ENCODE results near the gene PKIG. TPM values are rescaled to one million over a fixed set of nuclear protein-coding genes. Genes with fewer than 3 reads are reported as not detected.
A peak's percentile ranks its signal among the peaks of the same experiment; 100 is the strongest.

Gene PKIG
- total RNA-seq, 1 experiment from 2014 or later, result 64.9 TPM

DNA sequence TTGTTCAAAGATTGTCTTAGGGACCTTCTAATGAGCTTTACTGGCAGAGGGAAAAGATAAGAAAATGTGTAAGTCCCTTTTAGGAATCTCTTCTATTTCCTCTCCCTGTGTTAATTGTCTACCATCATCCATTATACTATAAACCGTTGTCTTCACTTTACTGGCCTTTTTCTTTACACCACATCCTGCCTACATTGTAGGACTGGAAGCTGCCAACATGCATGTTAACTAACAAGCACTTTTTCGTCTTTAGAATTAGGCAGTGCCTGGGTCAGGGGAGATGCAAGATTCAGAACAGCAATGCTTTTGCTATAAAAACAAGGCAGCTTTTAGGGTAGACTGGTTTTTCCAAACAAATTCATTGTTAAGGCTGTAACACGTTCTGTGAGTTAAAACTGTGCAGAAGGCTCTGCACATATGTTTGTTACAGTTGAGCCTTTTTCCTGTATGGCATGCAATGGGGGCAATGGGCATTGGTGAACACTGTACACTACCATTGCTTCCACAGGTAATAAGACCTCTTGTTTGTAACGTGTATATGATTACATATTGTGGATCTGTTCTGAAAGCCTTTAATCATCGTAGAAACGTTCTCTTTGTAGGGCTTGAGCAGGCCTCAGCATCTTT lies 10.9 kb upstream of the PKIG start:
- Histone ChIP-seq H3K9me3 (ENCODE audit: low read depth, low read length, poor library complexity, severe bottlenecking) (no peaks in the 10 kb centered on the region), H3K4me1 (ENCODE audit: insufficient read depth, low read length, poor library complexity, severe bottlenecking) (peaks cover 31% of the 10 kb centered on the region), H3K27me3 (replicated peaks; ENCODE audit: insufficient read depth, low read depth, low read length, poor library complexity) (no peaks in the 10 kb centered on the region), H3K4me3 (ENCODE audit: low read depth, low read length, poor library complexity, severe bottlenecking) (no peak overlapping the region), H3K27ac (ENCODE audit: low read depth, low read length, poor library complexity, severe bottlenecking) (peak overlapping the region; percentile 19), H3K36me3 (ENCODE audit: insufficient read depth, low read length, poor library complexity, severe bottlenecking) (no peaks in the 10 kb centered on the region)
- intact Hi-C loops (cut with micrococcal nuclease; ENCODE audit: unreplicated experiment), result no loop called here
- no peak for DNase-seq (ENCODE audit: low spot score)
- CTCF ChIA-PET, result interaction anchor here (0.5 to 0.8 kb wide), 2 partner anchors 23 to 68 kb away, joined by 3 to 5 read pairs; no protein-coding TSS in a partner anchor
- POLR2A ChIA-PET (ENCODE audit: low non-redundant PET), result no interaction called here
- no peak for TF ChIP-seq EZH2 (IDR thresholded peaks at IDR 0.05; ENCODE audit: borderline replicate concordance, low read depth, low read length, poor library complexity, severe bottlenecking)
- TF ChIP-seq, protein P1, sequence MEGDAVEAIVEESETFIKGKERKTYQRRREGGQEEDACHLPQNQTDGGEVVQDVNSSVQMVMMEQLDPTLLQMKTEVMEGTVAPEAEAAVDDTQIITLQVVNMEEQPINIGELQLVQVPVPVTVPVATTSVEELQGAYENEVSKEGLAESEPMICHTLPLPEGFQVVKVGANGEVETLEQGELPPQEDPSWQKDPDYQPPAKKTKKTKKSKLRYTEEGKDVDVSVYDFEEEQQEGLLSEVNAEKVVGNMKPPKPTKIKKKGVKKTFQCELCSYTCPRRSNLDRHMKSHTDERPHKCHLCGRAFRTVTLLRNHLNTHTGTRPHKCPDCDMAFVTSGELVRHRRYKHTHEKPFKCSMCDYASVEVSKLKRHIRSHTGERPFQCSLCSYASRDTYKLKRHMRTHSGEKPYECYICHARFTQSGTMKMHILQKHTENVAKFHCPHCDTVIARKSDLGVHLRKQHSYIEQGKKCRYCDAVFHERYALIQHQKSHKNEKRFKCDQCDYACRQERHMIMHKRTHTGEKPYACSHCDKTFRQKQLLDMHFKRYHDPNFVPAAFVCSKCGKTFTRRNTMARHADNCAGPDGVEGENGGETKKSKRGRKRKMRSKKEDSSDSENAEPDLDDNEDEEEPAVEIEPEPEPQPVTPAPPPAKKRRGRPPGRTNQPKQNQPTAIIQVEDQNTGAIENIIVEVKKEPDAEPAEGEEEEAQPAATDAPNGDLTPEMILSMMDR (conservative IDR thresholded peaks at IDR 0.05; ENCODE audit: low read depth, low read length), result no peak
- no TSS peak for BruUV-seq (replicated peaks)

- TF ChIP-seq EZH2 (IDR thresholded peaks at IDR 0.05; ENCODE audit: borderline replicate concordance, low read depth, low read length, poor library complexity, severe bottlenecking), result no peak
- TF ChIP-seq, protein P1 (conservative IDR thresholded peaks at IDR 0.05; ENCODE audit: low read depth, low read length), result no peak
- no peak overlapping the region for H3K4me3 ChIP-seq (ENCODE audit: low read depth, low read length, poor library complexity, severe bottlenecking)
- H3K27me3 ChIP-seq (replicated peaks; ENCODE audit: insufficient read depth, low read depth, low read length, poor library complexity), result no peaks in the 10 kb centered on the region
- no TSS peak for BruUV-seq (replicated peaks)
- POLR2A ChIA-PET (ENCODE audit: low non-redundant PET), result interaction anchor here (1.0 kb wide), 1 partner anchor 30 kb away, joined by 6 read pairs; no protein-coding TSS in a partner anchor
- intact Hi-C loops (cut with micrococcal nuclease; ENCODE audit: unreplicated experiment), result no loop called here
- H3K9me3 ChIP-seq (ENCODE audit: low read depth, low read length, poor library complexity, severe bottlenecking), result no peaks in the 10 kb centered on the region
- peak; percentile 23 for DNase-seq (ENCODE audit: low spot score)
- H3K36me3 ChIP-seq (ENCODE audit: insufficient read depth, low read length, poor library complexity, severe bottlenecking), result no peaks in the 10 kb centered on the region
- CTCF ChIA-PET, result no interaction called here
- peaks cover 35% of the 10 kb centered on the region for H3K4me1 ChIP-seq (ENCODE audit: insufficient read depth, low read length, poor library complexity, severe bottlenecking)
- H3K27ac ChIP-seq (ENCODE audit: low read depth, low read length, poor library complexity, severe bottlenecking), result peak overlapping the region; percentile 57
Observed at GRCh38 chr20:44572551-44573500, 9.6 kb upstream of the PKIG start.

GRCh38 chr20:44573501-44573869 lies 8.9 kb upstream of the PKIG start:
- ChIA-PET POLR2A (ENCODE audit: low non-redundant PET) (no interaction called here), CTCF (no interaction called here)
- no peaks in the 10 kb centered on the region for H3K27me3 ChIP-seq (replicated peaks; ENCODE audit: insufficient read depth, low read depth, low read length, poor library complexity)
- no peaks in the 10 kb centered on the region for H3K36me3 ChIP-seq (ENCODE audit: insufficient read depth, low read length, poor library complexity, severe bottlenecking)
- H3K4me1 ChIP-seq (ENCODE audit: insufficient read depth, low read length, poor library complexity, severe bottlenecking), result peaks cover 35% of the 10 kb centered on the region
- no peak for TF ChIP-seq EZH2 (IDR thresholded peaks at IDR 0.05; ENCODE audit: borderline replicate concordance, low read depth, low read length, poor library complexity, severe bottlenecking)
- TF ChIP-seq, protein P1 (conservative IDR thresholded peaks at IDR 0.05; ENCODE audit: low read depth, low read length), result no peak
- H3K27ac ChIP-seq (ENCODE audit: low read depth, low read length, poor library complexity, severe bottlenecking), result peak overlapping the region; percentile 57
- DNase-seq (ENCODE audit: low spot score), result no peak
- H3K4me3 ChIP-seq (ENCODE audit: low read depth, low read length, poor library complexity, severe bottlenecking), result no peak overlapping the region
- no peaks in the 10 kb centered on the region for H3K9me3 ChIP-seq (ENCODE audit: low read depth, low read length, poor library complexity, severe bottlenecking)
- intact Hi-C loops (cut with micrococcal nuclease; ENCODE audit: unreplicated experiment), result no loop called here
- no TSS peak for BruUV-seq (replicated peaks)

All from A673 (cell line).